Measurements from ENCODE around the gene TBC1D10A. TPM values are rescaled to one million over a fixed set of nuclear protein-coding genes. Genes with fewer than 3 reads are reported as not detected.

TBC1D10A gene
- total RNA-seq, 2 experiments from 2014 or later, result 32.2 to 48.1 TPM

DNA sequence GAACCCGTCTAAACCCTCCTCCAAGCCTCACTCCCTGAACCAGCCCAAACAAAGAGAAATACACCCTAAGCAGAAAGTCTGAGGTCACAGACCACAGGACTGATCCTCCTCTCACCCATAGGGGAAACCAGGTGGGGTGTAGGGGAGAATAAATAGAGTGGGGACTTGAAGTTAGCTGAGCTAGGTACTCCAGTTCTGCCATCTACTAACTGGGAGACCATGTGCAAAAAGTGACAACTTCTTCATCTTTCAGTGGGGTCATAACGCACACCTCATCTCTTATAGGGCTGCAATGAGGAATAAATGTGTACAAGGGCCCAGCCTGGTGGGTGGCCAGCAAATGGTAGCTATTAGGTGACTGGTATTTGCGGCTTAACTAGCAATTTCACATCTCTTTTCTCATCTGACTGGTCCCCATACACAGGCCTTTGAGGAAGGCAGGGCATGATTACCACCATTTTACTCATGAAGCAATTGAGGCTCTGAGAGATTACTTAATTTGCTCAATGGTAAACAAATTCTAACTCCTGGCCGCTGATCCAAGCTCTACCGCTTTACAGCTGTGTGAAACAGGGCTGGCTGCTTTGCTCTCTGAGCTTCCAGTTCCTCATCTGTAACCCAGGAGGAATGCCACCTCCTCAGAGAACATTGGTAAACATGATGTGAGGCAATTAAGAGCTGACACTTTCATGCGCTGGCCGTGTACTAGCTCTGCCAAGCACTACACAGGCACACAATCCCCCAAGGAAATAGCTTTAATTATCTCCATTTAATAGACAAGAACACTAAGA lies 16.6 kb downstream of the TBC1D10A start:
- Mint-ChIP-seq H3K27ac (peak overlapping the region; percentile 88), H3K27me3 (no peaks in the 10 kb centered on the region), H3K9me3 (ENCODE audit: low read depth) (no peaks in the 10 kb centered on the region), H3K4me1 (peaks cover 95% of the 10 kb centered on the region), H3K36me3 (peaks cover 12% of the 10 kb centered on the region), H3K4me3 (no peak overlapping the region)
- CTCF ChIA-PET, result interaction anchor here (1.0 to 15.0 kb wide), 4 partner anchors 14 to 25 kb away, joined by 3 to 167 read pairs (median 5); partner anchors contain the start of genes CASTOR1 and TBC1D10A
- ATAC-seq, result peak; percentile 25
- no peak for DNase-seq

- H3K4me1 Mint-ChIP-seq, result peaks cover 95% of the 10 kb centered on the region
- H3K36me3 Mint-ChIP-seq, result peaks cover 20% of the 10 kb centered on the region
- ATAC-seq, result no peak
- H3K27me3 Mint-ChIP-seq, result no peaks in the 10 kb centered on the region
- no peak for DNase-seq
- no peak overlapping the region for H3K4me3 Mint-ChIP-seq
- H3K9me3 Mint-ChIP-seq (ENCODE audit: low read depth), result no peaks in the 10 kb centered on the region
- CTCF ChIA-PET, result interaction anchor here (1.3 to 15.0 kb wide), 5 partner anchors 9 to 79 kb away, joined by 4 to 167 read pairs (median 4); partner anchors contain the start of genes CASTOR1, RNF215 and TBC1D10A
- peak overlapping the region; percentile 88 for H3K27ac Mint-ChIP-seq
Measured at GRCh38 chr22:30308518-30309230, 18.1 kb downstream of the TBC1D10A start.

DNA sequence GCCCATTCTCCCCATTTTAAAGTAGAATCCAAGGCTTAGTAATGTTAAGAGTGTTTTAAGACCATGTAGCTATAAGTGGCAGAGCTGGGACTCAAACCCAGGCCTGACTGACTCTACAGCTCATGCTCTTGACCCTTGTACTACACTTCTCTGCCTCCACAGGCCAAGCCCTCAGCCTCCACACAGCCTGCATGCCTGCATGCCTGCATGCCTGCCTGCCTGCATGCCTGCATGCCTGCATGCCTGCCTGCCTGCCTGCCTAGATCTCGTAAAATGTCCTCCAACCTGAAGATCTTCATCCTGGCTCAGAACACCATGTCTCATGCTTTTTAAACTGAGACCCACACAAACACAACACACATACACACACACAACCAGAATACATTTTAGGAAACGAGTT lies 18.6 kb downstream of the TBC1D10A start:
- H3K4me1 Mint-ChIP-seq, result peaks cover 96% of the 10 kb centered on the region
- CTCF ChIA-PET, result interaction anchor here (1.1 to 15.0 kb wide), 6 partner anchors 9 to 79 kb away, joined by 3 to 167 read pairs (median 4); partner anchors contain the start of genes CASTOR1 and RNF215
- H3K36me3 Mint-ChIP-seq, result peaks cover 25% of the 10 kb centered on the region
- no peak overlapping the region for H3K4me3 Mint-ChIP-seq
- no peaks in the 10 kb centered on the region for H3K27me3 Mint-ChIP-seq
- no peak for DNase-seq
- ATAC-seq, result no peak
- H3K9me3 Mint-ChIP-seq (ENCODE audit: low read depth), result no peaks in the 10 kb centered on the region
- H3K27ac Mint-ChIP-seq, result peak overlapping the region; percentile 88

- CTCF ChIA-PET, result interaction anchor here (1.0 to 15.0 kb wide), 8 partner anchors 8 to 85 kb away, joined by 3 to 167 read pairs (median 3); partner anchors contain the start of gene CASTOR1
- peak overlapping the region; percentile 74 for H3K4me3 Mint-ChIP-seq
- peak overlapping the region; percentile 88 for H3K27ac Mint-ChIP-seq
- DNase-seq, result no peak
- H3K4me1 Mint-ChIP-seq, result peaks cover 96% of the 10 kb centered on the region
- H3K27me3 Mint-ChIP-seq, result no peaks in the 10 kb centered on the region
- H3K36me3 Mint-ChIP-seq, result peaks cover 25% of the 10 kb centered on the region
- no peaks in the 10 kb centered on the region for H3K9me3 Mint-ChIP-seq (ENCODE audit: low read depth)
- no peak for ATAC-seq
Measured at GRCh38 chr22:30307041-30307574, 19.6 kb downstream of the TBC1D10A start.

DNA sequence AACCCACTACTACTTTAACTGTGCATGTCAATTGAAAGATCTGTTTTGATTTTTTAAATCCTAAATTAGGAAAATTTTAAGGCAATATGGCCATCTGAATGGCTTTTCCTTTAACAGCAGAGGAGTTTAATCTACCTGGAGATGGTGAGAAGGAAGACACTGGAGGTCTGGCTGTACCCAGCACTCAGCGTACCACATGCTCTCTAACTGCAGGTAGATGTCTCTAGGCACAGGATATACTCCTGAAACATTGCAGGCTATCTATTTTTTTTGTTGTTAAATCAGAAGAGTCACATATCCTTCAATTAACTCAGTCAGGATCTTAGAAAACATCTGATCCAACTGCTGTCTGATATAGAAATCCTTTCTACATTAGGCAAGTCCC lies 20.1 kb downstream of the TBC1D10A start:
- DNase-seq, result no peak
- CTCF ChIA-PET, result interaction anchor here (0.8 to 15.0 kb wide), 8 partner anchors 8 to 85 kb away, joined by 3 to 167 read pairs (median 4); partner anchors contain the start of genes CASTOR1 and RNF215
- Mint-ChIP-seq H3K4me3 (peak overlapping the region; percentile 74), H3K4me1 (peaks cover 96% of the 10 kb centered on the region), H3K36me3 (peaks cover 26% of the 10 kb centered on the region), H3K27me3 (no peaks in the 10 kb centered on the region), H3K9me3 (ENCODE audit: low read depth) (no peaks in the 10 kb centered on the region), H3K27ac (peak overlapping the region; percentile 88)
- peak; percentile 27 for ATAC-seq

GRCh38 chr22:30305906-30306626 lies 20.7 kb downstream of the TBC1D10A start:
- CTCF ChIA-PET, result interaction anchor here (0.8 to 15.0 kb wide), 7 partner anchors 9 to 86 kb away, joined by 3 to 167 read pairs (median 4); partner anchors contain the start of genes CASTOR1 and RNF215
- H3K36me3 Mint-ChIP-seq, result peaks cover 31% of the 10 kb centered on the region
- H3K9me3 Mint-ChIP-seq (ENCODE audit: low read depth), result no peaks in the 10 kb centered on the region
- peak overlapping the region; percentile 88 for H3K27ac Mint-ChIP-seq
- ATAC-seq (peak; percentile 61), DNase-seq (peak; percentile 67)
- H3K4me3 Mint-ChIP-seq, result peak overlapping the region; percentile 74
- H3K27me3 Mint-ChIP-seq, result no peaks in the 10 kb centered on the region
- peaks cover 97% of the 10 kb centered on the region for H3K4me1 Mint-ChIP-seq

GRCh38 chr22:30305519-30305905 lies 21.2 kb downstream of the TBC1D10A start:
- DNase-seq (peak; percentile 83), ATAC-seq (peak; percentile 84)
- H3K27ac Mint-ChIP-seq, result peak overlapping the region; percentile 88
- H3K9me3 Mint-ChIP-seq (ENCODE audit: low read depth), result no peaks in the 10 kb centered on the region
- peaks cover 36% of the 10 kb centered on the region for H3K36me3 Mint-ChIP-seq
- H3K4me3 Mint-ChIP-seq, result peak overlapping the region; percentile 74
- CTCF ChIA-PET, result interaction anchor here (1.1 to 15.0 kb wide), 3 partner anchors 9 to 85 kb away, joined by 3 to 167 read pairs (median 4); partner anchors contain the start of gene CASTOR1
- peaks cover 96% of the 10 kb centered on the region for H3K4me1 Mint-ChIP-seq
- no peaks in the 10 kb centered on the region for H3K27me3 Mint-ChIP-seq

GRCh38 chr22:30304495-30305244 lies 22.1 kb downstream of the TBC1D10A start:
- Mint-ChIP-seq H3K27me3 (no peaks in the 10 kb centered on the region), H3K36me3 (peaks cover 36% of the 10 kb centered on the region), H3K4me1 (peaks cover 87% of the 10 kb centered on the region), H3K9me3 (ENCODE audit: low read depth) (no peaks in the 10 kb centered on the region), H3K27ac (peak overlapping the region; percentile 88), H3K4me3 (peak overlapping the region; percentile 74)
- DNase-seq (no peak), ATAC-seq (no peak)
- CTCF ChIA-PET, result interaction anchor here (0.8 to 15.0 kb wide), 4 partner anchors 10 to 86 kb away, joined by 3 to 167 read pairs (median 3); partner anchors contain the start of gene CASTOR1

GRCh38 chr22:30302810-30303138 lies 24.0 kb downstream of the TBC1D10A start:
- no peaks in the 10 kb centered on the region for H3K9me3 Mint-ChIP-seq (ENCODE audit: low read depth)
- H3K27ac Mint-ChIP-seq, result peak overlapping the region; percentile 88
- H3K27me3 Mint-ChIP-seq, result no peaks in the 10 kb centered on the region
- peak overlapping the region; percentile 8 for H3K4me3 Mint-ChIP-seq
- CTCF ChIA-PET, result interaction anchor here (0.5 to 15.0 kb wide), 7 partner anchors 9 to 88 kb away, joined by 3 to 167 read pairs (median 4); partner anchors contain the start of genes CASTOR1 and RNF215
- ATAC-seq, result no peak
- peaks cover 71% of the 10 kb centered on the region for H3K4me1 Mint-ChIP-seq
- peaks cover 37% of the 10 kb centered on the region for H3K36me3 Mint-ChIP-seq
- DNase-seq, result no peak

GRCh38 chr22:30301995-30302809 lies 24.5 kb downstream of the TBC1D10A start:
- H3K36me3 Mint-ChIP-seq, result peaks cover 40% of the 10 kb centered on the region
- no peak for DNase-seq
- H3K27ac Mint-ChIP-seq, result peak overlapping the region; percentile 88
- peak overlapping the region; percentile 8 for H3K4me3 Mint-ChIP-seq
- ATAC-seq, result no peak
- CTCF ChIA-PET, result interaction anchor here (0.5 to 15.0 kb wide), 9 partner anchors 8 to 88 kb away, joined by 3 to 167 read pairs (median 4); partner anchors contain the start of genes CASTOR1 and RNF215
- H3K4me1 Mint-ChIP-seq, result peaks cover 71% of the 10 kb centered on the region
- H3K9me3 Mint-ChIP-seq (ENCODE audit: low read depth), result no peaks in the 10 kb centered on the region
- no peaks in the 10 kb centered on the region for H3K27me3 Mint-ChIP-seq

- DNase-seq (no peak), ATAC-seq (no peak)
- CTCF ChIA-PET, result interaction anchor here (15.0 kb wide), 1 partner anchor 11 kb away, joined by 167 read pairs; the partner anchor contains the start of gene CASTOR1
- Mint-ChIP-seq H3K27ac (no peak overlapping the region), H3K36me3 (peaks cover 38% of the 10 kb centered on the region), H3K9me3 (ENCODE audit: low read depth) (no peaks in the 10 kb centered on the region), H3K4me3 (no peak overlapping the region), H3K27me3 (no peaks in the 10 kb centered on the region), H3K4me1 (peaks cover 49% of the 10 kb centered on the region)
Measured at GRCh38 chr22:30299322-30299721, 27.4 kb downstream of the TBC1D10A start.

Measured in activated CD8-positive, alpha-beta memory T cell treated with anti-CD3 and anti-CD28 coated beads, Interleukin-2, amount 10 ng/mL, durations not matched to agents 7 days and 5 days (primary cell).